Measurements from ENCODE around the gene LRRC34. TPM values are rescaled to one million over a fixed set of nuclear protein-coding genes. Genes with fewer than 3 reads are reported as not detected.

Gene LRRC34
- total and polyA plus RNA-seq, 9 of the 15 experiments (the other 6 are each of a cell fraction or from before 2014, with no cell fraction given), result 0.17 to 0.30 TPM; not detected in 7

DNA sequence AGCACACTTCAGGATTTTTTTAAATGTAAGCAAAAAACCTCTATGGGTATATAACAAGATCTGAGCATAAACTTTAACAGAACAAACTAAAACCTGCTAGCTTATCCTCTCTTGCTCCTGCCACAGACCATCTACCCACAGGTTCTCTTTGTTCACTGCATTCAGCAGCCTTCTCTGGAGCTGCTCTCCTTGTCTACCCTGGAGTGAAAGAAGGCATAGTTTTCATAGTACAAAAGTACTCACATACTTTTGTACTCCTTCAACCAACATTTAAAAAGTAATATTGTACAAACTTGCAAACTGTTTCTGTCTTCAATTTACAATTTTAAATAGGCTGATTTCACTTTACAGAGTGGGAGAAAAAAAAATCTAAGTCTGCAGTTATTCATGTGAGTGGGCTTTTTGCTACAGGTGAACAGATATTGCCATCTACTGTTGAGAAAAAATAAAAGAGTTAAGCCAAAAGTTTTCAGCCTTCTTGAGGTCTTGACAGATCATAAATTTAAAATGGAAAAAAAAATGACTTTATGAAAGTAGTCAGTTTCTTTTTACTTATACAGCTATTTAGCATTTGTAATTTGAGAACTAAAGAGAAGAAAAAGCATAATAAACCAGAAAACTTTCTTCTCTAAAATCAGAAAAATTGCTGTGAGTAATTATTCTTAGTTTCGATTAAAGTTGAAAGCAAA, 68.2 kb downstream of the LRRC34 start:
- WGBS (ENCODE audit: insufficient coverage, low coverage, missing lambda C conversion rate), result 60% methylated on average over 1 of the region's 1 CpG
- Histone ChIP-seq H3K27ac (ENCODE audit: extremely low read depth, low read depth, low read length) (no peak overlapping the region), H3K36me3 (ENCODE audit: control insufficient read depth, insufficient read depth, low read length) (no peaks in the 10 kb centered on the region), H3K4me3 (no peak overlapping the region), H3K4me2 (ENCODE audit: insufficient read depth, low read length) (no peak overlapping the region), H3K4me1 (replicated peaks in 1 of 2; ENCODE audit: control insufficient read depth in 2 of 2, insufficient read depth in 2 of 2, low read length in 2 of 2) (peaks cover 2 to 3% of the 10 kb centered on the region in 2 experiments; a peak in 2 of 5 replicates), H3K79me2 (ENCODE audit: control insufficient read depth, insufficient read depth, low read length) (no peaks in the 10 kb centered on the region), H2AFZ (ENCODE audit: low read depth, low read length) (no peak overlapping the region), H3K9me3 (replicated peaks; ENCODE audit: control insufficient read depth, insufficient read depth, low read depth, low read length) (no peaks in the 10 kb centered on the region), H4K20me1 (replicated peaks; ENCODE audit: control insufficient read depth, insufficient read depth, low read length) (no peaks in the 10 kb centered on the region), H3K9ac (ENCODE audit: insufficient read depth in 1 of 2, low read depth in 2 of 2, low read length in 2 of 2) (no peak overlapping the region), H3K27me3 (ENCODE audit: control insufficient read depth in 2 of 2, insufficient read depth in 2 of 2, low read length in 2 of 2) (peaks cover 3 to 8% of the 10 kb centered on the region in 2 experiments; a peak in 3 of 5 replicates), H3K9me1 (ENCODE audit: control insufficient read depth, insufficient read depth, low read length) (no peaks in the 10 kb centered on the region)
- DNase-seq (ENCODE audit: extremely low read depth in 1 of 4, low spot score in 3 of 4), result no peak
- intact Hi-C loops (cut with micrococcal nuclease), result loop anchor here (2.0 to 10.0 kb wide), 6 partner anchors 77 to 1530 kb away; no protein-coding TSS in a partner anchor
- ChIA-PET CTCF (ENCODE audit: low intra/inter-chr PET ratio) (no interaction called here), POLR2A (interaction anchor here (1.0 kb wide), 1 partner anchor 20 kb away, joined by 4 read pairs; the partner anchor contains the start of gene TERC)
- BruUV-seq (replicated peaks), result no TSS peak
- FAIRE-seq, result peak; percentile 54
- peak; percentile 67 for ATAC-seq
- in situ Hi-C loops (cut with MboI), result loop anchor here (10.0 kb wide), 1 partner anchor 600 kb away; no protein-coding TSS in a partner anchor
- TF ChIP-seq, protein P1, sequence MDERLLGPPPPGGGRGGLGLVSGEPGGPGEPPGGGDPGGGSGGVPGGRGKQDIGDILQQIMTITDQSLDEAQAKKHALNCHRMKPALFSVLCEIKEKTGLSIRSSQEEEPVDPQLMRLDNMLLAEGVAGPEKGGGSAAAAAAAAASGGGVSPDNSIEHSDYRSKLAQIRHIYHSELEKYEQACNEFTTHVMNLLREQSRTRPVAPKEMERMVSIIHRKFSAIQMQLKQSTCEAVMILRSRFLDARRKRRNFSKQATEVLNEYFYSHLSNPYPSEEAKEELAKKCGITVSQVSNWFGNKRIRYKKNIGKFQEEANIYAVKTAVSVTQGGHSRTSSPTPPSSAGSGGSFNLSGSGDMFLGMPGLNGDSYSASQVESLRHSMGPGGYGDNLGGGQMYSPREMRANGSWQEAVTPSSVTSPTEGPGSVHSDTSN (CRISPR knock-in tag; IDR thresholded peaks at IDR 0.05; ENCODE audit: low read depth), result no peak
- TF ChIP-seq, protein P1 (tag; conservative IDR thresholded peaks at IDR 0.05; ENCODE audit: low read depth), result peak; percentile 94
- TF ChIP-seq SMC3 (conservative IDR thresholded peaks at IDR 0.05; ENCODE audit: insufficient read depth, low read depth, low read length) (0 out of 2 replicates have a peak, but pooled peaks have one; percentile 5), CTCF (IDR thresholded peaks at IDR 0.05 in 2 of 3, conservative IDR thresholded peaks at IDR 0.05 in 1 of 3; ENCODE audit: insufficient read depth in 2 of 3, low read depth in 1 of 3, low read length in 3 of 3) (peak in 2 of 3 experiments; percentile 35 to 68; a peak in 4 of 6 replicates), MEIS2 (IDR thresholded peaks at IDR 0.05; ENCODE audit: partially characterized antibody) (peak; percentile 96), GABPB1 (CRISPR knock-in tag; IDR thresholded peaks at IDR 0.05) (no peak)
- TF ChIP-seq, protein P2, sequence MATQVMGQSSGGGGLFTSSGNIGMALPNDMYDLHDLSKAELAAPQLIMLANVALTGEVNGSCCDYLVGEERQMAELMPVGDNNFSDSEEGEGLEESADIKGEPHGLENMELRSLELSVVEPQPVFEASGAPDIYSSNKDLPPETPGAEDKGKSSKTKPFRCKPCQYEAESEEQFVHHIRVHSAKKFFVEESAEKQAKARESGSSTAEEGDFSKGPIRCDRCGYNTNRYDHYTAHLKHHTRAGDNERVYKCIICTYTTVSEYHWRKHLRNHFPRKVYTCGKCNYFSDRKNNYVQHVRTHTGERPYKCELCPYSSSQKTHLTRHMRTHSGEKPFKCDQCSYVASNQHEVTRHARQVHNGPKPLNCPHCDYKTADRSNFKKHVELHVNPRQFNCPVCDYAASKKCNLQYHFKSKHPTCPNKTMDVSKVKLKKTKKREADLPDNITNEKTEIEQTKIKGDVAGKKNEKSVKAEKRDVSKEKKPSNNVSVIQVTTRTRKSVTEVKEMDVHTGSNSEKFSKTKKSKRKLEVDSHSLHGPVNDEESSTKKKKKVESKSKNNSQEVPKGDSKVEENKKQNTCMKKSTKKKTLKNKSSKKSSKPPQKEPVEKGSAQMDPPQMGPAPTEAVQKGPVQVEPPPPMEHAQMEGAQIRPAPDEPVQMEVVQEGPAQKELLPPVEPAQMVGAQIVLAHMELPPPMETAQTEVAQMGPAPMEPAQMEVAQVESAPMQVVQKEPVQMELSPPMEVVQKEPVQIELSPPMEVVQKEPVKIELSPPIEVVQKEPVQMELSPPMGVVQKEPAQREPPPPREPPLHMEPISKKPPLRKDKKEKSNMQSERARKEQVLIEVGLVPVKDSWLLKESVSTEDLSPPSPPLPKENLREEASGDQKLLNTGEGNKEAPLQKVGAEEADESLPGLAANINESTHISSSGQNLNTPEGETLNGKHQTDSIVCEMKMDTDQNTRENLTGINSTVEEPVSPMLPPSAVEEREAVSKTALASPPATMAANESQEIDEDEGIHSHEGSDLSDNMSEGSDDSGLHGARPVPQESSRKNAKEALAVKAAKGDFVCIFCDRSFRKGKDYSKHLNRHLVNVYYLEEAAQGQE (IDR thresholded peaks at IDR 0.05; ENCODE audit: borderline replicate concordance), result peak; percentile 42; the same call in 1 of the 2 replicates
- TF ChIP-seq, protein P2 (CRISPR knock-in tag; IDR thresholded peaks at IDR 0.05; ENCODE audit: low read depth), result no peak
